Glutamatergic neuron (in vitro differentiated cells): ENCODE measurements around the gene KIAA1217. TPM values are rescaled to one million over a fixed set of nuclear protein-coding genes. Genes with fewer than 3 reads are reported as not detected.

Experiments
- DNase-seq: peaks from one replicate; pipeline ENCODE4 v3.0.0; 2022
- H3K27ac Mint-ChIP-seq: one replicate; pipeline ENCODE4 v1.8.0; 2020; ENCODE audit warnings: mild to moderate bottlenecking, mixed read lengths, inconsistent platforms; ENCODE audit not compliant: unreplicated experiment
- H3K27me3 Mint-ChIP-seq: one replicate; pipeline ENCODE4 v1.8.0; 2020; ENCODE audit warnings: mild to moderate bottlenecking, moderate library complexity, mixed read lengths, inconsistent platforms; ENCODE audit not compliant: unreplicated experiment
- H3K36me3 Mint-ChIP-seq: one replicate; pipeline ENCODE4 v1.8.0; 2020; ENCODE audit warnings: mild to moderate bottlenecking, mixed read lengths, inconsistent platforms; ENCODE audit not compliant: unreplicated experiment
- H3K4me1 Mint-ChIP-seq: one replicate; pipeline ENCODE4 v1.8.0; 2020; ENCODE audit warnings: mild to moderate bottlenecking, low read depth, mixed read lengths, inconsistent platforms; ENCODE audit not compliant: unreplicated experiment
- H3K4me3 Mint-ChIP-seq: one replicate; pipeline ENCODE4 v1.8.0; 2020; ENCODE audit warnings: mild to moderate bottlenecking, mixed read lengths, inconsistent platforms; ENCODE audit not compliant: unreplicated experiment
- H3K9me3 Mint-ChIP-seq: one replicate; pipeline ENCODE4 v1.8.0; 2020; ENCODE audit warnings: mild to moderate bottlenecking, moderate library complexity, mixed read lengths, inconsistent platforms; ENCODE audit not compliant: unreplicated experiment
- CTCF ChIP-seq: fragments of 200-600 bp; sonication (generic); IDR thresholded peaks from one replicate; pipeline ENCODE4 v1.5.0; 2021; ENCODE audit not compliant: partially characterized antibody, unreplicated experiment
- total RNA-seq: library from RNA; stranded (reverse); fragmentation: NEBNext Ultra II Directional; extraction: Animal tissue kit (Norgen Biotek cat#: 25700); gene quantifications from one replicate; pipeline ENCODE4 v1.2.1, GENCODE V29; 2021; ENCODE audit not compliant: unreplicated experiment

The KIAA1217 gene
- total RNA-seq, 1 donor from 2014 or later, result 4.4 TPM

- TF ChIP-seq CTCF, result no peak
- H3K27ac Mint-ChIP-seq, result no peak overlapping the region
- H3K27me3 Mint-ChIP-seq, result no peaks in the 10 kb centered on the region
- no peaks in the 10 kb centered on the region for H3K36me3 Mint-ChIP-seq
- H3K4me3 Mint-ChIP-seq, result no peak overlapping the region
- DNase-seq, result no peak
- peaks cover 3% of the 10 kb centered on the region for H3K9me3 Mint-ChIP-seq
- H3K4me1 Mint-ChIP-seq, result peaks cover 9% of the 10 kb centered on the region
These were observed 4.3 kb downstream of the KIAA1217 start for GRCh38 chr10:24213266-24213665.

DNA sequence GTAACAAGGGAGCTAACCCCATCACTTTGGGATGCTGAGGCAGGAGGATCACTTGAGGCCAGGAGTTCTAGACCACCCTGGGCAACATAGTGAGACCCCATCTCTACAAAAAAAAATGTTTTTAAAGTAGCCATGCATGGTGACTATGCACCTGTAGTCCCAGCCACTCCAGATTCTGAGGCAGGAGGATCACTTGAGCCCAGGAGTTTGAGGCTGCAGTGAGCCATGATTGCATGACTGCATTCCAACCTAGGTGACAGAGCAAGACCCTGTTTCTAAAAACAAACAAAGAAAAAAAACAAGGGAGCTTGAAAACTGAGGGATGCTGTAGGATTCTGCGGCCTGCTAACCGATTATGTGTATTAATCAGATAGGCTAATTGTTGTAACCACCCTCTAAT, 4.9 kb downstream of the KIAA1217 start:
- H3K36me3 Mint-ChIP-seq, result no peaks in the 10 kb centered on the region
- DNase-seq, result no peak
- H3K4me1 Mint-ChIP-seq, result peaks cover 9% of the 10 kb centered on the region
- no peak for TF ChIP-seq CTCF
- no peaks in the 10 kb centered on the region for H3K27me3 Mint-ChIP-seq
- H3K27ac Mint-ChIP-seq, result no peak overlapping the region
- peaks cover 3% of the 10 kb centered on the region for H3K9me3 Mint-ChIP-seq
- H3K4me3 Mint-ChIP-seq, result no peak overlapping the region

GRCh38 chr10:24214762-24215161, 5.8 kb downstream of the KIAA1217 start:
- TF ChIP-seq CTCF, result no peak
- no peak overlapping the region for H3K4me3 Mint-ChIP-seq
- no peaks in the 10 kb centered on the region for H3K36me3 Mint-ChIP-seq
- no peaks in the 10 kb centered on the region for H3K27me3 Mint-ChIP-seq
- peaks cover 3% of the 10 kb centered on the region for H3K9me3 Mint-ChIP-seq
- no peak for DNase-seq
- H3K4me1 Mint-ChIP-seq, result peaks cover 3% of the 10 kb centered on the region
- no peak overlapping the region for H3K27ac Mint-ChIP-seq

GRCh38 chr10:24215196-24215595, 6.3 kb downstream of the KIAA1217 start:
- no peaks in the 10 kb centered on the region for H3K27me3 Mint-ChIP-seq
- no peaks in the 10 kb centered on the region for H3K4me1 Mint-ChIP-seq
- TF ChIP-seq CTCF, result no peak
- H3K9me3 Mint-ChIP-seq, result peaks cover 3% of the 10 kb centered on the region
- H3K27ac Mint-ChIP-seq, result no peak overlapping the region
- no peaks in the 10 kb centered on the region for H3K36me3 Mint-ChIP-seq
- no peak overlapping the region for H3K4me3 Mint-ChIP-seq
- DNase-seq, result no peak

GRCh38 chr10:24215603-24216002, 6.7 kb downstream of the KIAA1217 start:
- no peak for DNase-seq
- H3K4me1 Mint-ChIP-seq, result no peaks in the 10 kb centered on the region
- no peak overlapping the region for H3K27ac Mint-ChIP-seq
- peaks cover 3% of the 10 kb centered on the region for H3K9me3 Mint-ChIP-seq
- H3K4me3 Mint-ChIP-seq, result no peak overlapping the region
- no peak for TF ChIP-seq CTCF
- no peaks in the 10 kb centered on the region for H3K27me3 Mint-ChIP-seq
- H3K36me3 Mint-ChIP-seq, result no peaks in the 10 kb centered on the region
